GM19240 (cell line): ENCODE results near the gene CRYGN.

Experiments
- DNase-seq: peaks from one replicate; pipeline ENCODE4 v3.0.0; 2011; ENCODE audit warnings: low spot score; ENCODE audit not compliant: insufficient read length

The CRYGN gene

GRCh38 chr7:151427705-151428377, 12.1 kb downstream of the CRYGN start:
- DNase-seq: no peak

GRCh38 chr7:151426904-151427704, 12.8 kb downstream of the CRYGN start:
- DNase-seq: no peak

GRCh38 chr7:151426441-151426903, 13.5 kb downstream of the CRYGN start:
- DNase-seq: no peak

- no peak for DNase-seq
These were observed 14.1 kb downstream of the CRYGN start for GRCh38 chr7:151425670-151426440.

- DNase-seq: no peak
These were observed 15.1 kb downstream of the CRYGN start for GRCh38 chr7:151424799-151425198.

GRCh38 chr7:151423936-151424335, 16.0 kb downstream of the CRYGN start:
- DNase-seq: no peak

- DNase-seq: no peak
These were observed 16.7 kb downstream of the CRYGN start for GRCh38 chr7:151423226-151423625.

- no peak for DNase-seq
These were observed 17.7 kb downstream of the CRYGN start for GRCh38 chr7:151422212-151422611.

- no peak for DNase-seq
These were observed 19.8 kb downstream of the CRYGN start for GRCh38 chr7:151420144-151420543.

GRCh38 chr7:151416941-151417315, 23.0 kb downstream of the CRYGN start:
- DNase-seq: no peak

GRCh38 chr7:151416112-151416940, 23.6 kb downstream of the CRYGN start:
- no peak for DNase-seq

GRCh38 chr7:151415375-151416105, 24.4 kb downstream of the CRYGN start:
- DNase-seq: no peak

GRCh38 chr7:151413241-151413640, 26.7 kb downstream of the CRYGN start:
- DNase-seq: no peak

- no peak for DNase-seq
These were observed 27.6 kb downstream of the CRYGN start for GRCh38 chr7:151412318-151412717.

- DNase-seq: no peak
These were observed 28.4 kb downstream of the CRYGN start for GRCh38 chr7:151411551-151411950.

GRCh38 chr7:151410405-151411390, 29.2 kb downstream of the CRYGN start:
- no peak for DNase-seq

GRCh38 chr7:151409667-151410404, 30.1 kb downstream of the CRYGN start, which contains the start of gene WDR86:
TSS of gene WDR86 (minus strand) at chr7:151410038. CDS start at chr7:151409589, 449 bp downstream.
- DNase-seq: no peak
